GDM1 (cell line): Measurements from ENCODE around the gene TP53I11.

ENCODE experiments used
- DNase-seq: peaks from one replicate; lab custom pipeline; 2025; lab: John Stamatoyannopoulos, UW

Gene TP53I11

GRCh38 chr11:44955015-44955738 is 4.5 kb upstream of the TP53I11 start:
- peak; percentile 85 for DNase-seq

DNA sequence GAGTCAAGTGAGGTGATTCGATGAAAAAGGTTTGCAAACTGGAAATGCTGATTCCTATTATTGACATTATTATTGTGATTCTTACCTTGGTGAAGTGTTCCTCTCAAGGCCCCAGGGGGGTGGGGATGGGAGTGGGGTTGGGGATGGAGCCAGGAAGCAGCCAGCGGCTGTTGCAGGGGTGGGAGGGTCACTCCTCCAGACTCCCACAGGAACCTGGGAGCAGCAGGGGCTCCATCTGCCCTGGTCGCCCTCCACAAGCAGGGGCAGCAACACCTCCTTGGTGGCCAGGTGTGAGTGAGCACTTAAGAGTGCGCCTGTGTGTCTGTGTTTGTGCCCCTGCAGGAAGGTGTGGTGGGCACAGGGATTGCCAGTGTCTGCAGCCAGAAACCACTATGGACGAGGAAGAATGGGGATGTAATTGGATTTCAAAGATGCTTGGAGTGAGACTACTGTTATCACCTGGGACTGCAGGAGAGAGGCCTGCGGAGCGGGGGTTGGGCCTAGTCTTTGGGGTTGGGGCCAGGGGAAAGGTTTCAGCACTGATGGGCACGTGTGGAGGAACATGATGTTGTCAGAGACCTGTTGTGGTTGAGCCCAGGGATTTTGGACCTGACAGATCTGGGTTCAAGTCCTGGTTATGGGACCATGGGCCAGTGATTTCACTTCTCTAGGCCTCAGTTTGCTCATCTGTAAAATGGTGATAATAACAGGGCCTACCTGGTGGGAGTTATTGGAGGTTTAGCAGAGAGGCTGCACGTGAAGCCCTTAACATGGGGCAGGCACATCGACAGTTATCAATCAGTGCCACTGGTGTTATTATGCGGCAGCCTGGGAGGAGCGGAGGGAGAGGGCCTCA is 3.6 kb upstream of the TP53I11 start:
- DNase-seq, result no peak

DNA sequence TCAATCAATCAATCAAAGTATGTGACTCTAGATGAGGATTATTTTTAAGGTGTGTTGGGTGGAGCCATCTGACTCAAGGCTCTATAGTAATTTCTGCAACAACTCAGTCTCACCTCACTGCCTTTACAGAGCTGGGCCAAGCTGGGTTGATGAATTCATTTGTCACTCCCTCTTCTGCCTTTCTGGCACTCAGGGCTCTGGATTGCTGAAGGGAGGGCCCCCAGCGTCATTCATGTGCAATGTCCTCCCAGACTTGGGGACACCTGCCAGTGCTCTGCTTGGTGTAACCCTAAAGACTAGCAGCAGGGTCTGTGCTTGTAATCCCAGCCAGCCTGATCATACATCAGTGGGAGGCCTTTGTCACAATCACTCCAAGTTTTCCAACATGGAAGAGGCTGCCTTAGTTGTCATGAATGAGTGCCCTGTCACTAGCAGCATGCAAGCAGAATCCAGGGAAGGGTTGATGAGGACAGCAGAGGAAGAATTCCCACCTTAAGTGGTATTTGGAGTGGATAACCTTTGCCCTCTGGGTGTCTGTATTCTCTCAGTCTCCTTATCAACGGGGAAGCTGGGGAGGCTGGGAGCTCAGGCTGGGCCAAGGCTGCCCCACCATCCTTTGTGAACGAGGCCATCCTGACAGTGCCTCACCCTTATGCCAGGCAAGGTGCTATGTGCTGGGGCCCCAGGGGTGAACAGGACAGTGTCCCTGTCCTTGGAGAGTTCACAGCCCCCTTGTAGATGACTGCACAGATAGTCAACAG is 2.0 kb upstream of the TP53I11 start:
- no peak for DNase-seq

DNA sequence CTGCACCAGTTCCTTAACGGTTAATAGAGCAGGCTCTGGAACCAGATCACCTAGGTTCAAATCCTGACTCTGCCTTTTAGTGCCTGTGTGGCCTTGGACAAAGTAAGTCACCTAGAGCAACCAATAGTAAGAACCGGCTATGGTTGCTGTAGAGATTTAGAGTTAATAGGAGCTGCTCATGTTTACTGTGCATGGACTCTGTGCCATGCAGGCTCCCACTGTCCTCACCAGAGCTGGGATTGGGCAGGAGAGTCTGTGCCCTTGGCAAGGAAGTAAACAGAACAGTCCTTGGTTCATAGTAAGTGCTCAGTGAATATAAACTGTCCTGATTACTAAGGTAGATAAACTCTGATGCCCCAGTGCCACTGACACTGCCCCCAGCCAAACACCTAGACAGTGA is 1.4 kb upstream of the TP53I11 start:
- DNase-seq, result no peak

GRCh38 chr11:44950031-44950624 is 555 bp downstream of the TP53I11 start:
- no peak for DNase-seq

- DNase-seq, result peak; percentile 21
Measured at GRCh38 chr11:44949160-44950030, 1.3 kb downstream of the TP53I11 start.

DNA sequence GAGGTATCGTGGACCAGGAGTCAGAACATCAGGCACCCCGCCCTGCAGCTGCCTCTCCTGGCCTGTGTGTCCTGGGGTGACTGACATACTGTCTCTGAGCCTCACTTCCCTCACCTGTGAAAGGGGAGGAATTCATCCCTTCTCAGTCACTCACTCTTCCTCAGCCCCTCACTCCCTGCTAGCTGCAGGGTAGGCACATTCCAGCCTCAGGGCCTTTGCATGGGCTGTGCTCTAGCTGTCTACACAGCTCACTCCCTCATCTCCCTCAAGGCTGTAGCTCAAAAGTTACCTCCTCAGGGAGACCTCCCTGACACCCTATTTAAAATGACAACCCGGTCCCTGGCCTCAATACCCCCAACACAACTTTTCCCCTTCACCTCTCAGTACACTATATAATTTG is 2.5 kb downstream of the TP53I11 start:
- DNase-seq, result no peak

DNA sequence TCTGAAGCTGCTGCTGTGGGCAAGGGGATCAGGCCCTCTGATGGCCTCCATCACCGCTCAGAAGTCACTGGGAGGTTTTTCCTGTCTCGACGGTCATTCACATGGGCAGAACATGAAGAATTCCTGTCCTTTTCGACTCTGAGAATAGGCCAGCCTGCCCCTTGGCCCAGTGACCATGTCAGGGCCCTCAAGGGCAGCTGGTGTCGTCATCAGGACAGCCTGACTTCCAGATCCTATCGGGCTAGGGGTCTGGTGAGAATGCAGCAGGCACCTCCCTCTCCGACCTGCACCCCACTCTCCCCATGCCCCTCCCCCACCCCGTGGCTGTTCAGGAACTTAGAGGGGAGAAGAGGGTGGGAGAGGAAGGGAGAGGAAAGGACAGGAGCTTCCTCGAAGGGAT is 3.6 kb downstream of the TP53I11 start:
- no peak for DNase-seq

GRCh38 chr11:44946263-44946662 is 4.4 kb downstream of the TP53I11 start:
- DNase-seq, result no peak

GRCh38 chr11:44945666-44946065 is 5.0 kb downstream of the TP53I11 start:
- DNase-seq, result no peak

GRCh38 chr11:44944853-44945235 is 5.8 kb downstream of the TP53I11 start:
- DNase-seq, result no peak

DNA sequence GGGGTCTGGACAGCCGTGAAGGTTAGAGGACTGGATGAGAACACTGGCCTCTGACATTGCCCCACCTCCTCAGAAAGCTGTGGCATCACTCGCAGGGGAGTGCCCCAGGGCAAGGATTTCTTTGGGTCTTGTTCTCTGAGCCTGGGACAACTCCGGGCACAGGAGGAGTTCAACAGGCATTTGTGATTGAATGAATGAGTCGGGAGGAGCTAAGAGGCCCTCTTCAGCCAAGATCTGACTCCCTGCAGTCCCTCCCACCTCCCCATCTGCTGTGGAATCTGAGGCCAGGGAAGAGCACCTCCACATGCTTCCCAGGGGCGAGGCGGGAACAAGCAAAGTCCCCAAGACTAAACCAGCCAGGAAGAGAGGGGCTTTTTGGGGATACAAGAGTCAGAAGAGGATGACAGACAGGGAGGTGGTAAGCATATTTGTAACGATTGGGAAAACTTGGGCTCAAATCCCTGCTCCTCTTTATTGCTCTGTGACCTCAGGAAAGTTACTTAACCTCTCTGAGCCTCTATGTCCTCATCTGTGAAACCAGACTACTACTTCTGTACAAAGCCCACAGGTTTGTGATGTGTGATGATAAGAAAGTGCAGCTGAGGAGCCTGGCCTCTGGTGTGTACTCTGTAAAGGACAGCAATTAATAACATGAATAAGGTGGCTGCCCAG is 6.4 kb downstream of the TP53I11 start:
- DNase-seq, result no peak

DNA sequence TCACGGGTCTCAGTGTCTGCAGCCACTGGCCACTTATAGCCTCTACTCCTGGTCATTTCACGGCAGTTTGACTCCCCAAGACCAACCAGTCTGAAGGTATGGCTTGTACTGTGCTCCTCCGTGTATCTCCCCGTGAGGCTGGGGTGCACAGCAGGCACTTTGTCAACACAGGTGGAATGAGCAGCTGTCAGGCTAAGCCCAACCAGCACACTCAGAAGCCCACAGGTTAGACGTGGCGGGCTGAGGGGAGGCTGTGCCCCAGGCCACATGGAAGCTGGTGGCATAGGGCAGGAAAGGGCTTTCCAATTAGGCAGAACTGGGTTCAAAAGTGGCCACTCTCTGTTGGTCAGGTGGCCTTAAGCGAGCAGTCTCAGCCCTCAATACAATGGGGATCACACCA is 7.0 kb downstream of the TP53I11 start:
- DNase-seq, result no peak

- DNase-seq, result peak; percentile 70
Measured at GRCh38 chr11:44943118-44943517, 7.6 kb downstream of the TP53I11 start.

DNA sequence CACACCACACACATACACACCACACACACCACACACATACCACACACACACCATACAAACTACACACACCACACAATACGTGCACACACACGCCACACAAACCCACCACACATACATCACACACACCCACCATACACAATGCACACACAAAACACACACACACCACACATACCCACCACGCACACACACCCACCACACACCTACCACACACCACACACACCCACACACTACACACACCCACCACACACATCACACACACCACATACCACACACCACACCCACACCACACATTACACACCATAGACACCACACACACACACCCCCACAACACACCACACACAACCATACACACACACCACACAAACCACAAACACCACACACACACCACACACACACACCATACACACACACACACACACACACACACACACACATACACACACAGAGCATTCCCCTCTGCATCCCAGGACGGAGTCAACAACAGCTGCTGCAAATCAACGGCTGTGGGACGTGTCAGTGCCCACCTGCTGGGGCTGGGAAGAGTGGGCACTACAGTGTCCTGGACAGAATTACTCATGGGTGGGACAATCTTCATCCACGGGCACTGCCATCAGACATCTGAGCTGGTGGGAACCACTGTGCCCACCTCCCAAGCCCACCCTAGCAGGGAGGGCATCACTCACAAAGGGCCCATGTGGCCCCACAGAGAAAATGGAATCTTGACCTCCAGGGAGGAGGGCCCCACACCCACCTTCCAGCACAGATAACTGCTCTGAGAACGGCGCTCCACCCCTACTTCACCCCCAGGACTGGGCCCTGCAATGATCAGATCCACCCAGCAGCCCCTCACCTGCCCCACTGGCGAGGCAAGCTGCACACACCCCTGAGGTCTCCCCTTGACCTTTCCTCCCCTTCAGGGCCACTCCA is 8.4 kb downstream of the TP53I11 start:
- DNase-seq, result no peak

DNA sequence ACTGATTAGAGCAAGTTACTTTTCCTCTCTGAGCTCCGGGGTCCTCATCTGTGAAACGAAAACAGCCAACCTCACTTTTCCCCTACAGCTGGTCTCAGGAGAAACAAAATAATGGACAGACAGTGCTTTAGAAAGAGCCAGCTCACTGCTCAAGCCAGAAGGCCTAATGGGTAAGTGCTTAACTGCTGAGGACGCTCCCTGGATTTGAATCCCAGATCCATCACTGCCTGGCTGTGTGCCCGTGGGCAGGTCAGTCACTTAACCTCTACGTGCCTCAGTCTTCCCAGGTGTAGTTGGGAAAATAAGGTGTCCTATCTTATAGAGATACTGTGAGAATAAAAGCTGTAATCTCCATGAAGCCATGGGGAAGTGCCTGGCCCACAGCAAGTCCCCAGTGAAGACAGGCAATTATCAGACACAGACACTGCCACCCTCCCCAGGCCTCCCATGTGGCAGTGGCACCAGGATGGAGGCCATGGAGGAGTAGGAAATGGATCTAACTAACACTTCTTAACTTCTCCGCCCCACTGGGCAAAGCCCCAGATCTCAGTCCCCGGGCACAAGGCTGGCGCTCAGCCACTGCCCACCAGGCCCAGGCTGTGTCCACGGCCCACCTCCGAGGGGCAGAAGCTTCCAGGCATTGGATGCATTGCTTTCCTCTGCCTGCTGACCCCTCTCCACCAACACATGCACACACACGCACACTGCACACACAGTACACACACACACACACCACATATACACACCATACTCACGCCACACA is 9.2 kb downstream of the TP53I11 start:
- DNase-seq, result no peak

DNA sequence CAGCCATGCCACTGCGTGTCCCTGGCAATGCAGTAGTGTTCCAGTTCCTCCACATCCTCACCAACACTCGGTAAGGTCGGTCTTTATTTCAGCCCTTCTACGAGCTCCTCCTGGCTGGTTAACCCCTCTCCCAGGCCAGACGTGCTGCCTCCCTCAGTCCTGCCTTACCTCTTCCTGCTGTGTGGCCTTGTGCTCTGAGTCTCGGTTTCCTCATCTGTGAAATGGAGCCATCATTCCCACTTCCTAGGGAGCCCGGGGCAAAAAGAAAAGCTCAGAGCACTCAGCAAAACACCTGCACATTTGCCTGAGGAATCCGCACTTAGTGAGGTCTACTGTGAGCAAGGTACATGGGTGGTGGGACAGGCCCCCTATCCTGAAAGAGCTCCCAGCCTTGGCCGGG is 9.8 kb downstream of the TP53I11 start:
- no peak for DNase-seq

GRCh38 chr11:44940404-44940803 is 10.3 kb downstream of the TP53I11 start:
- DNase-seq, result no peak
